GM12872 (cell line): ENCODE results near the gene USP10.

Experiments
- CTCF ChIP-seq: IDR thresholded peaks from 3 replicates; pipeline ENCODE4 v1.5.1; 2011; ENCODE audit warnings: low read depth, mild to moderate bottlenecking, low read length, moderate library complexity; ENCODE audit not compliant: insufficient read depth

The USP10 gene

GRCh38 chr16:84683691-84684591, 15.9 kb upstream of the USP10 start:
- no peak for TF ChIP-seq CTCF

- TF ChIP-seq CTCF = no peak
Measured at GRCh38 chr16:84684592-84684965, 15.2 kb upstream of the USP10 start.

GRCh38 chr16:84685210-84685609, 14.6 kb upstream of the USP10 start:
- no peak for TF ChIP-seq CTCF

- no peak for TF ChIP-seq CTCF
Measured at GRCh38 chr16:84686707-84687298, 13.0 kb upstream of the USP10 start.

- no peak for TF ChIP-seq CTCF
Measured at GRCh38 chr16:84687715-84688114, 12.1 kb upstream of the USP10 start.

- no peak for TF ChIP-seq CTCF
Measured at GRCh38 chr16:84689111-84689510, 10.7 kb upstream of the USP10 start.

GRCh38 chr16:84690088-84690819, 9.5 kb upstream of the USP10 start:
- no peak for TF ChIP-seq CTCF
